Ovary (tissue), 3 donors: ENCODE measurements around the gene MIPEP.

Experiments used
- CTCF ChIP-seq, 3 donors: fragments of 450-650 bp in 2 of 3; fragments of 200-600 bp in 1 of 3; IDR thresholded peaks; one replicate each; pipeline versions ENCODE4 v1.5.1 to v1.8.0; 2016 to 2022; ENCODE audit warnings: antibody characterized with exemption in 3 of 3, mild to moderate bottlenecking in 1 of 3
- POLR2A ChIP-seq: fragments of 450-650 bp; IDR thresholded peaks from one replicate; pipeline ENCODE4 v1.6.1; 2017; ENCODE audit warnings: antibody characterized with exemption, mild to moderate bottlenecking, moderate library complexity
- donor health status: DM: no; HTN: no; CAD: no.

DNA sequence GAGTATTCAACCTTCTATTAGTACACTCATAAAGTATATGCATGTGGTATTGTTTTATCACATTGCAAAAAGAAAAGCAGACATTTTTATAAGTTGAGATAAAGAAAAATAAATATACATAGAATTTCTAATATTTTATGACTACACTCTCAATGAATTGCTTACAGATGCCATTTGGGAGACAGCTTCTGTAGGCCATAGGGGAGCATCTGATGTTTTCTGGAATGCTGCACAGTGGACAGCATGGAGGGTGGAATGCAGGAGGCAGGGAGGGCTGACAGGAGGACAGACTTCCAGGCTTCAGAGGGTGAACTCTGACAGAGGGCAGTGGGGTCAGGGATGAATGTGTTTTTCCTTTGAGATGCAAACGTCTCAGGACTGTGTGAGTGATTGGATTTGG is 45.8 kb downstream of the MIPEP start:
- TF ChIP-seq CTCF (IDR thresholded peaks at IDR 0.05) (no peak), POLR2A (no peak)
